HG03520 (cell line): ENCODE results near the gene HACD1.

ENCODE experiments used
- ATAC-seq: cut with Tn5 transposase; IDR thresholded peaks from one replicate; pipeline ENCODE4 v1.9.1; 2021; ENCODE audit warnings: mild to moderate bottlenecking, moderate library complexity; ENCODE audit not compliant: unreplicated experiment

HACD1 gene

DNA sequence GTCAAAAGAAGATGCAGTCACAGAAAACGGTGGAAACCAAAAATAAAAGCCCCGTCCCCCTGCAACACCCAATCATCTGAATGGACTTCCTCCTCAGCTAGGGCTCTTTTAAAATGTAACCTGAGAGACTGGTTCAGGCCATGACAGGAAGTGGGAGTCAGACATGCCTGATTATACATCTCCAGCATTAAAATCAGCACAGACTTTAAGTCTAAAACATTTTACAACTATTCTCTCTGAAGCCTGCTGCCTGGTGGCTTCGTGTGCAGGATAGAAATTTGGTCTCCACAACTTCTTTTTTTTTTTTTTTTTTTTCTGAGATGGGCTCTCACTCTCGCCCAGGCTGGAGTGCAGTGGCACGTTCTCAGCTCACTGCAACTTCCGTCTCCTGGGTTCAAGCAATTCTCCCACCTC, 30.3 kb downstream of the HACD1 start:
- ATAC-seq: no peak

DNA sequence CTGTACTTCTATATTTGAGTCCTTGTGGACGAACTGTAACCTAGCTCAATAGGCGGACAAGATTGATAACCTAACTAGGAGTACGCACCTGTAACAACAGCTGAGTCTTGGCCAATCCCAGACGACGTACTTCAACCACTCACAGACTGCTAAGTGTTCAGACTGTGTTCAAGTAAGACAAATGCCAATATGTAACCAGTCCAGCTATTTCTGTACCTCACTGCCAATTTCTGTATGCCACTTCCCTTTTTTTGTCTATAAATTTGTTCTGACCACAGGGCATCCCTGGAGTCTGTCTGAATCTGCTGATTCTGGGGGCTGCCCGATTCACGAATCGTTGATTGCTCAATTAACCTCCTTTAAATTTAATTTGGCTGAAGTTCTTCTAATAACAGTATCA, 32.2 kb downstream of the HACD1 start:
- no peak for ATAC-seq

DNA sequence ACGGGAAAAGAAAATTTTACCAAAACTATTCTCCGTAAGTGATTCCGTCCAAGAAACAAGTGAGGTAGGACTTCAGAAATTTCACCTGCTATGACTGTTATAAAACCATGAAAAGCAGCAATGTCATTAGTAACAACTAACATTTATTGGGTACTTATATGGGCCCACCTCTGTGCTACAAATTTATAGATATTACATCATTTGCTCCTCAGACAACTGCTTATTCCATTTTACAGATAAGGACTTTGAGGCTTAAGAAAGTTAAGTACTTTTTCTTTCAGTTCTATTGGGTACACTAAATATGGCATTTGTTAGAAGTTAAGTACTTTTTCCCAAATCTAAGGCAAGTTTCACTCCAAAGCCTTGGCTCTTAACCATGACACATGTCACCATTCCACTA, 36.3 kb downstream of the HACD1 start:
- ATAC-seq: no peak

DNA sequence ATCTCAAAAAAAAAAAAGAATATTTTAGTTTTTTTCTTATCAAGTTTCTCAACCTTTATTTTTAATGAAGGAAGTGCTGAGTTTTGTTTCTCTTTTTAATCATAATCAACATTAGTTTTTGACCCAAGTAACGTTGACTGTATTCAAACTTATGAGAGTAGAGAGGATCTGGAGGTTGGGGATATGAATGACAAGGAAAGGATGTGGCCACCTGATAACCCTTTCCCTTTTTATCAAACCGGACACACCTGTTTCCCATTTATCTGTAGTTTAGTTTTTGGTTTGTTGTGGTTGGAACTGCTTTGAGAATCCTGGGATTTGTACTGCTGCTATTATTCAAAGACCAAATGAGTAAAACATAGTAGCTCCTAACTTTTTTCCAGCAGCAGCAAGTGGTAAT, 38.6 kb downstream of the HACD1 start:
- no peak for ATAC-seq

DNA sequence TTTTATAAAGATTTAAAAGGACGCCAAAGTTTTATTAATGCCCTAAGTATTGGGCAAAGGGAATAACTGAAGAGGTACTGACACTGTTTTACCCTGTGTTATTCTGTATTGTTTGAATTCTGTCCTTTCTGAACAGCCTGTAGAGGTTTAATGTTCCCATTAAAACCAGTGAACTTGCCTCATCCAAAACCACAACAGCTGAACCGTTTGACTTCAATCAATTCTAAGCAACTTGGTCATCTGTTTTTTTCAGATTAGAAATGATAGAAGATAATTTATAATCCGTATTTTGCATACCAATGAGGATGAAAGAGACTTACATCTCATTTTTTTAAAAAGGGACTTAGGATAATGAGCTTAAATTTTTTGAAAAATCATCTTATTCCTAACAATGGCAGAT, 40.4 kb downstream of the HACD1 start:
- no peak for ATAC-seq

DNA sequence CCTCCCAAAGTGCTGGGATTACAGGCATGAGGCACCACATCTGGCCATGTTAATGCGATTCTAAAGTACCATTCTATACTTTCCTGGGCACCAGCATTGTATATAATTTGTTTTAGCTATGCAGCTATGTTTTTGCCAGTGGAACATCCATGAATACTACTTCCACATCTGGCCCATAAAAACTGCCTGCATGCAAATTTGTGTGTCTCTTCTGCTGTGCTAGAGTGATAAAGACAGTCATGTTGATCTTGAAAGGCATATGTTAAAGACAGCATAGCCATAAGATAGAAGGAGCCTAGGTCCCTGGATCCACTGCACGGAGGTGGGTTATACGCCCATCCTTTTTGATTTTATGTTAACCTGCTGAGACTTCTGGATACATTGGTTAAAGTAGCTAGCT, 52.3 kb downstream of the HACD1 start:
- no peak for ATAC-seq

DNA sequence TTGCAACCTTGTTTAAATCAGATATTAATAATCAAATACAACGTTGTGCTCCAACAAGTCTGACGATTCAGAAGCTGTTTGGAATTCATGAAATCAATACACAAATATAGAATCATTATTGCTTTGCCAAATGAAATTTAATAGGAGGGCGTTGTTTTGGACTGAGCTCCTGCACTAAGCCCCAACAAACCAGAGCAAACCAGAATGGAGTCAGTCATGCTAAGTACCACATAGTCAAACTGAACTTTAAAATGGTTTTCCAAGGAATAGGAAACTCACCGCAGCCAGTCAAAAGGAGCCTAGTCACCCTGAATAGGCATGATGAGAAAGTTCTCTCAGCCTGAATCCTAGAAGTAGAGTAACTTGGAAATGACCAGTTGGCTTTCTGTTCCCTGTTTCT, 53.7 kb downstream of the HACD1 start:
- ATAC-seq: no peak

DNA sequence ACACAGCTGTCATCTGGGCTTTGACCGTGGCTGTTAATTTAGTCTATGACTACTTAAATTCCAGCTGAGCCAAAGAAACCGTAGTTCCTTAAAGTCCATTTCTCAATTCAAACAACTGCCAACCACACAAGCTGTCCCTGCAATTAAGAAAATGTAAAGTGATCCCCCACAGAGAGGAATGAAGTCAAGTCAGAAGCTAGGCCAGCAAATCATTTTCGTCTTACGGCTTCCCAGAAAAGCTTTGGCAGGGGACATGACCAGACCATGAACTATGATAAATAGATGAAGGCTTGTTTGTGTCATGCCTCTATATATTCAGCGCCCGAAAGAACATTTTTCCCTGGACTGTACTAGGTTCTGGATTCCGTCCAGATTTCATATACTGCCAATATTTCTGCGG, 54.6 kb downstream of the HACD1 start:
- ATAC-seq: no peak

DNA sequence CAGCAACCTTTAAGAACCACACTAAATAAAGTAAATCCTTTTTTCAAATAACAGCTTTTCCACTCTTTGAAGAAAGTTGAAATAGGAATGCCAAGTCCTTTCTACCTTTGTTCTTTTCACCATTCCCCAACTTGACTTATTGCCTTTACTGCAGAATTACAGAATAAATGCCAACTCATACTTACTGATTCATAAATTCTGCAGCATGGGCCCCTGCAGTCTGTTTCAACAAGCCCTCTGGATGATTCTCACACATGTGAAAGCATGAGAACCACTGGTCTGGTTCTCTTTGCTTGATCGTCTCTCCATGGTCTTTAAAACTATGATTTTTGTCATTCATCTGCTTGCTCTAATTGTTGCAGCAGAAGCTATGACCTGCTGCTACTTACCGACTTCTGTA, 56.1 kb downstream of the HACD1 start:
- no peak for ATAC-seq

DNA sequence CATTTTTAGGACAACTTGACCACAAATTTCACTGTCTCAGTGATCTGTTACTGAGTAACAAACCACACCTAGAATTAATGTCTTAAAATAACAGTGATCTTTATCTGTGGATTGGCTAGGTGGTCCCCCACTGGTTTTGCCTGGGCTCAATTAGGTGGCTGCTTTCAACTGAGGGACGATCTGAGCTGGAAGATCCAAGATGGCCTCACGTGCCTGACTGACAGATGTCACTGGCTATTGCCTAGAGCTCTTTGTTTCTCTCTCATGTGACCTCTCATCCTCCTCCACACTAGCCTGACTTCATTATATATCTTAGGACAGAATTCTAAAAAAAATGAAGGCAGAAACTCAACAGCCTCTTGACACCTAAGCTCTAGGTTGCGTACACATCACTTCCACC, 59.7 kb downstream of the HACD1 start:
- ATAC-seq: no peak

DNA sequence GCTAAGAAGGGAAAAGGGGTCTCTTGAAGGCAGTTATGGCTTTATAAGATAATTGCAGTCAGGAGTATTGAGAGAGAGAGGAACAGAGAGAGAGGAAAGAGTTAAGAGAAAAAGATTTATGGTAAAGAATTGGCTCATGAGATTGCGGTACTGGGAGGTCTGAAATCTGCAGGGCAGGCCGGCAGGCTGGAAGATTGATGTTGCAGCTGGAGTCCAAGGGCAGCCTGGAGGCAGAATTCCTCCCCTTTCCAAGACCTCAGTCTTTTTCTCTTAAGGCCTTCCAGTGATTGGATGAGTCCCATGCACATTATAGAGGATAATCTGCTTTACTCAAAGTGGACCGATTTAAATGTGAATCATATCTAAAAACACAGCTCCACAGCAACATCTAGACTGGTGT, 68.4 kb downstream of the HACD1 start:
- ATAC-seq: no peak

DNA sequence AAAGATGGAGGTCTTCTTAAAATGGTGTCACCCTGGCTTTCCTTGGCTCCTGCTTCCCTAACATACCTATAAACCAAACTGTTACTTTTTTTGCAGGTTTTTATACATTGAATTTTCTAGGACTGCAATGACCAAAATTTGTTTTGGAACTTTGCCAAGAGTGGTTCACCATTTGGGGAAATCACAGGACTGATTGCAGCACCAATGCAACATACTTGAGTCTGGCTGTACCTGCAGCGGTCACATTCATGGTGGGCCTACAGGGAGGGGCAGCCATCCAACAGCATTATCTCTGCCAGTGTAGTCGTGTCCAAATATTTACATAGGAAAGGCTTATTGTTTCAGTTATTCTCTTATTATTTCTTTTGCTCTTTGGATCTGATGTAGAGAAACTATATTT, 69.0 kb downstream of the HACD1 start:
- no peak for ATAC-seq

DNA sequence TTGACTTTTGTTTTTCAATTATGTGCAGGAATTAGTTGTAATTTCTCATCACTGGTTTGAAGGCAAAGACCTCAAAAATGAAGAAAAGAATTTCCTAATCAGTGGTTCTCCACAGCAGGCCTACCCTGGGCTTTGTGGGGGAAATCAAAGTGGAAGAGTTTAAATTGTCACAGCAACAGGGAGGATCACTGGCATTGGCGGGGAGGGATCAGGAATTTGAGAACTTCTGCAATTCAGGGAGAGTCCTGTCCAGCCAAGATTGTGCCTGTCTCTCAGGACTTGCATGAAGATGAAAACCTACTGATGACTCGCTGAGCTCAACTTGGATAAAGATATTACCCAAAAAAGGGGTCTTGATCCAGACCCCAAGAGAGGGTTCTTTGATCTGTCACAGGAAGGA, 70.1 kb downstream of the HACD1 start:
- no peak for ATAC-seq

DNA sequence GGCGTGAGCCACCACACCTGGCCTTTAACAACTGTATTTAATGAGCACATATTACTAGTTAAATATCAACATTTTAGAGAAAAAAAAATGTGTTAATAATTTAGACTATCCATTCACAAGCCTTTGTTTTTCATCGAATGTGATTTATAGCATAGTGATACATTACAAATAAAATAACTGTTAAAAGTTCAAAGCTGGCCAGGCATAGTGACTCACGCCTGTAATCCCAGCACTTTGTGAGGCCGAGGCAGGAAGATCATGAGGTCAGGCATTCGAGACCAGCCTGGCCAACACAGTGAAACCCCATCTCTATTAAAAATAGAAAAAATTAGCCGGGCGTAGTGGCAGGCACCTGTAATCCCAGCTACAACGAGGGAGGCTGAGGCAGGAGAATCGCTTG, 72.7 kb downstream of the HACD1 start:
- ATAC-seq: no peak
